K562 (cell line): ENCODE results near the gene FXYD4. TPM values are rescaled to one million over a fixed set of nuclear protein-coding genes. Genes with fewer than 3 reads are reported as not detected.

Experiments used
- CBX5 ChIP-seq: IDR thresholded peaks from 2 replicates; pipeline ENCODE4 v1.6.1; 2014; ENCODE audit warnings: low read depth, borderline replicate concordance
- ELF4 ChIP-seq: fragments of 450-650 bp; formaldehyde crosslinking; IDR thresholded peaks from 2 replicates; pipeline ENCODE4 v1.4.0; 2022; ENCODE audit warnings: missing genetic modification characterization
- EP300 ChIP-seq: IDR thresholded peaks from 2 replicates; pipeline ENCODE4 v1.6.1; 2012; ENCODE audit warnings: low read length, improper control_type of control experiment
- FUS ChIP-seq: fragments of 200-400 bp; formaldehyde crosslinking; optimal IDR thresholded peaks from 2 replicates; pipeline ENCODE3; 2017; ENCODE audit warnings: low read depth, low read length
- HNRNPL ChIP-seq: fragments of 200-400 bp; formaldehyde crosslinking; IDR thresholded peaks from 2 replicates; pipeline ENCODE4 v1.6.1; 2017; ENCODE audit warnings: low read depth, mild to moderate bottlenecking, low read length
- HNRNPUL1 ChIP-seq: fragments of 200-400 bp; formaldehyde crosslinking; IDR thresholded peaks from 2 replicates; pipeline ENCODE4 v1.6.1; 2017; ENCODE audit warnings: low read length
- JUN ChIP-seq, 2 experiments: sonication (generic) in 1 of 2; formaldehyde crosslinking in 1 of 2; IDR thresholded peaks; 2 replicates each; pipeline versions ENCODE4 v1.6.1 to v1.8.0; 2012 to 2022; ENCODE audit warnings: borderline replicate concordance in 2 of 2, mild to moderate bottlenecking in 2 of 2, improper control_type of control experiment in 1 of 2, low read depth in 1 of 2, low read length in 1 of 2, missing genetic modification reagents in 1 of 2
- NR2F6 ChIP-seq: fragments of 450-650 bp; formaldehyde crosslinking; IDR thresholded peaks from 2 replicates; pipeline ENCODE4 v1.4.0; 2020; ENCODE audit warnings: mild to moderate bottlenecking
- PHB2 ChIP-seq: fragments of 450-650 bp; IDR thresholded peaks from 2 replicates; pipeline ENCODE4 v1.6.1; 2017; ENCODE audit warnings: low read depth
- RFX1 ChIP-seq: fragments of 450-650 bp; IDR thresholded peaks from 2 replicates; pipeline ENCODE4 v1.6.1; 2016; ENCODE audit warnings: mild to moderate bottlenecking, moderate library complexity
- RUNX1 ChIP-seq: sonication (generic); IDR thresholded peaks from 2 replicates; pipeline ENCODE4 v1.6.1; 2016; ENCODE audit warnings: antibody characterized with exemption, low read depth
- SMARCC2 ChIP-seq: fragments of 450-650 bp; IDR thresholded peaks from 2 replicates; pipeline ENCODE4 v1.6.1; 2017; ENCODE audit warnings: antibody characterized with exemption, moderate library complexity, mild to moderate bottlenecking, low read depth
- SRSF7 ChIP-seq: fragments of 200-400 bp; formaldehyde crosslinking; optimal IDR thresholded peaks from 2 replicates; pipeline ENCODE3; 2017; ENCODE audit warnings: mild to moderate bottlenecking, low read depth, low read length
- THRB ChIP-seq: fragments of 450-650 bp; formaldehyde crosslinking; conservative IDR thresholded peaks from 2 replicates; pipeline ENCODE4 v1.4.0; 2022; ENCODE audit warnings: mild to moderate bottlenecking, missing genetic modification characterization
- YBX1 ChIP-seq: fragments of 450-650 bp; IDR thresholded peaks from 2 replicates; pipeline ENCODE4 v1.7.1; 2016; ENCODE audit warnings: mild to moderate bottlenecking
- ZBTB17 ChIP-seq: fragments of 450-650 bp; formaldehyde crosslinking; IDR thresholded peaks from 2 replicates; pipeline ENCODE4 v1.4.0; 2020; ENCODE audit warnings: mild to moderate bottlenecking
- ZNF23 ChIP-seq: fragments of 250-450 bp; sonication (Bioruptor Pico); IDR thresholded peaks from 2 replicates; pipeline ENCODE4 v1.4.0; 2020; ENCODE audit warnings: mild to moderate bottlenecking
- ZNF316 ChIP-seq: fragments of 450-650 bp; IDR thresholded peaks from 2 replicates; pipeline ENCODE4 v1.6.1; 2016
- polyA plus RNA-seq, 8 experiments: library from polyadenylated mRNA; depleted of rRNA in 4 of 8; stranded (reverse) in 5 of 8; unstranded in 3 of 8; fragments of >200 nt; fragmentation: Nextera tagmentation in 2 of 8; fragmentation: Illumina TruSeq in 1 of 8; extraction: Ambion mirVana in 2 of 8; extraction: Trizol in 1 of 8; gene quantifications; 2 replicates each; pipeline versions ENCODE4 v1.2.1 to v1.2.3, GENCODE V29; 2011 to 2014; ENCODE audit warnings: inconsistent platforms in 1 of 8, missing spikeins in 1 of 8
- total RNA-seq, 7 experiments: library from RNA; depleted of rRNA in 6 of 7; stranded (reverse); fragments of >200 nt in 6 of 7; fragmentation: Illumina TruSeq in 2 of 7; extraction: Trizol in 2 of 7; gene quantifications; 2 replicates each; pipeline versions ENCODE4 v1.2.1 to v1.2.3, GENCODE V29; 2011 to 2021; ENCODE audit warnings: low replicate concordance in 1 of 7
- TF ChIP-seq, protein P1 (sequence below): sonication (generic); formaldehyde crosslinking; IDR thresholded peaks from 2 replicates; pipeline ENCODE4 v1.9.0; 2022; ENCODE audit warnings: mild to moderate bottlenecking, missing genetic modification reagents
- TF ChIP-seq, protein P2 (sequence below): fragments of 450-650 bp; IDR thresholded peaks from 2 replicates; pipeline ENCODE4 v1.6.1; 2017; ENCODE audit warnings: antibody characterized with exemption, mild to moderate bottlenecking
- TF ChIP-seq, protein P3 (sequence below): sonication (generic); formaldehyde crosslinking; IDR thresholded peaks from 2 replicates; pipeline ENCODE4 v1.8.1; 2023; ENCODE audit warnings: mild to moderate bottlenecking, missing genetic modification reagents

The FXYD4 gene
- total and polyA plus RNA-seq, 9 of the 15 experiments (the other 6 are each of a cell fraction or from before 2014, with no cell fraction given): not detected

GRCh38 chr10:43420369-43421200, 49.1 kb downstream of the FXYD4 start (continued):
- TF ChIP-seq FUS (no peak), EP300 (no peak; the same call in 1 of the 2 replicates), RUNX1 (no peak), ELF4 (CRISPR knock-in tag) (no peak), THRB (CRISPR knock-in tag) (no peak), ZNF316 (peak; percentile 70), CBX5 (no peak; the same call in 1 of the 2 replicates), NR2F6 (CRISPR knock-in tag) (no peak), HNRNPUL1 (no peak), YBX1 (no peak), JUN (IDR thresholded peaks at IDR 0.05; ENCODE audit: borderline replicate concordance, low read depth, low read length) (no peak; the same call in 1 of the 2 replicates), JUN (CRISPR knock-in tag; IDR thresholded peaks at IDR 0.05; ENCODE audit: borderline replicate concordance) (no peak), SRSF7 (no peak), SMARCC2 (no peak), ZBTB17 (0 out of 2 replicates have a peak, but pooled peaks have one; percentile 48), ZNF23 (CRISPR knock-in tag) (no peak), RFX1 (no peak), HNRNPL (no peak), PHB2 (no peak)
- TF ChIP-seq, protein P1, sequence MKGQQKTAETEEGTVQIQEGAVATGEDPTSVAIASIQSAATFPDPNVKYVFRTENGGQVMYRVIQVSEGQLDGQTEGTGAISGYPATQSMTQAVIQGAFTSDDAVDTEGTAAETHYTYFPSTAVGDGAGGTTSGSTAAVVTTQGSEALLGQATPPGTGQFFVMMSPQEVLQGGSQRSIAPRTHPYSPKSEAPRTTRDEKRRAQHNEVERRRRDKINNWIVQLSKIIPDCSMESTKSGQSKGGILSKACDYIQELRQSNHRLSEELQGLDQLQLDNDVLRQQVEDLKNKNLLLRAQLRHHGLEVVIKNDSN (CRISPR knock-in tag): peak; percentile 72
- TF ChIP-seq, protein P2, sequence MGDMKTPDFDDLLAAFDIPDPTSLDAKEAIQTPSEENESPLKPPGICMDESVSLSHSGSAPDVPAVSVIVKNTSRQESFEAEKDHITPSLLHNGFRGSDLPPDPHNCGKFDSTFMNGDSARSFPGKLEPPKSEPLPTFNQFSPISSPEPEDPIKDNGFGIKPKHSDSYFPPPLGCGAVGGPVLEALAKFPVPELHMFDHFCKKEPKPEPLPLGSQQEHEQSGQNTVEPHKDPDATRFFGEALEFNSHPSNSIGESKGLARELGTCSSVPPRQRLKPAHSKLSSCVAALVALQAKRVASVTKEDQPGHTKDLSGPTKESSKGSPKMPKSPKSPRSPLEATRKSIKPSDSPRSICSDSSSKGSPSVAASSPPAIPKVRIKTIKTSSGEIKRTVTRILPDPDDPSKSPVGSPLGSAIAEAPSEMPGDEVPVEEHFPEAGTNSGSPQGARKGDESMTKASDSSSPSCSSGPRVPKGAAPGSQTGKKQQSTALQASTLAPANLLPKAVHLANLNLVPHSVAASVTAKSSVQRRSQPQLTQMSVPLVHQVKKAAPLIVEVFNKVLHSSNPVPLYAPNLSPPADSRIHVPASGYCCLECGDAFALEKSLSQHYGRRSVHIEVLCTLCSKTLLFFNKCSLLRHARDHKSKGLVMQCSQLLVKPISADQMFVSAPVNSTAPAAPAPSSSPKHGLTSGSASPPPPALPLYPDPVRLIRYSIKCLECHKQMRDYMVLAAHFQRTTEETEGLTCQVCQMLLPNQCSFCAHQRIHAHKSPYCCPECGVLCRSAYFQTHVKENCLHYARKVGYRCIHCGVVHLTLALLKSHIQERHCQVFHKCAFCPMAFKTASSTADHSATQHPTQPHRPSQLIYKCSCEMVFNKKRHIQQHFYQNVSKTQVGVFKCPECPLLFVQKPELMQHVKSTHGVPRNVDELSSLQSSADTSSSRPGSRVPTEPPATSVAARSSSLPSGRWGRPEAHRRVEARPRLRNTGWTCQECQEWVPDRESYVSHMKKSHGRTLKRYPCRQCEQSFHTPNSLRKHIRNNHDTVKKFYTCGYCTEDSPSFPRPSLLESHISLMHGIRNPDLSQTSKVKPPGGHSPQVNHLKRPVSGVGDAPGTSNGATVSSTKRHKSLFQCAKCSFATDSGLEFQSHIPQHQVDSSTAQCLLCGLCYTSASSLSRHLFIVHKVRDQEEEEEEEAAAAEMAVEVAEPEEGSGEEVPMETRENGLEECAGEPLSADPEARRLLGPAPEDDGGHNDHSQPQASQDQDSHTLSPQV: peak; percentile 82
- TF ChIP-seq, protein P3, sequence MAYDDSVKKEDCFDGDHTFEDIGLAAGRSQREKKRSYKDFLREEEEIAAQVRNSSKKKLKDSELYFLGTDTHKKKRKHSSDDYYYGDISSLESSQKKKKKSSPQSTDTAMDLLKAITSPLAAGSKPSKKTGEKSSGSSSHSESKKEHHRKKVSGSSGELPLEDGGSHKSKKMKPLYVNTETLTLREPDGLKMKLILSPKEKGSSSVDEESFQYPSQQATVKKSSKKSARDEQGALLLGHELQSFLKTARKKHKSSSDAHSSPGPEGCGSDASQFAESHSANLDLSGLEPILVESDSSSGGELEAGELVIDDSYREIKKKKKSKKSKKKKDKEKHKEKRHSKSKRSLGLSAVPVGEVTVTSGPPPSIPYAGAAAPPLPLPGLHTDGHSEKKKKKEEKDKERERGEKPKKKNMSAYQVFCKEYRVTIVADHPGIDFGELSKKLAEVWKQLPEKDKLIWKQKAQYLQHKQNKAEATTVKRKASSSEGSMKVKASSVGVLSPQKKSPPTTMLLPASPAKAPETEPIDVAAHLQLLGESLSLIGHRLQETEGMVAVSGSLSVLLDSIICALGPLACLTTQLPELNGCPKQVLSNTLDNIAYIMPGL (CRISPR knock-in tag): no peak
